ENCODE measurements around the gene ARL8B.

GRCh38 chr3:5197470-5198312 lies 75.6 kb downstream of the ARL8B start:
- TF ChIP-seq EZH2phosphoT487 (IDR thresholded peaks at IDR 0.05; ENCODE audit: insufficient read depth, low read depth), result no peak
- TF ChIP-seq EZH2 (IDR thresholded peaks at IDR 0.05; ENCODE audit: insufficient read depth, poor library complexity, severe bottlenecking), result no peak
